DMS53 treated with DMSO at 0.1 percent for 48 hours (cell line): Measurements from ENCODE around the gene SUN1.
"Not testable (repeated sequence)": the region's sequence is repeated elsewhere in the genome, so short reads cannot be mapped to it uniquely, and the experiment has no call there.

ENCODE experiments used
- DNase-seq: peaks from one replicate; lab custom pipeline; 2025; ENCODE audit not compliant: unreplicated experiment; lab: John Stamatoyannopoulos, UW

Gene SUN1, protein sequence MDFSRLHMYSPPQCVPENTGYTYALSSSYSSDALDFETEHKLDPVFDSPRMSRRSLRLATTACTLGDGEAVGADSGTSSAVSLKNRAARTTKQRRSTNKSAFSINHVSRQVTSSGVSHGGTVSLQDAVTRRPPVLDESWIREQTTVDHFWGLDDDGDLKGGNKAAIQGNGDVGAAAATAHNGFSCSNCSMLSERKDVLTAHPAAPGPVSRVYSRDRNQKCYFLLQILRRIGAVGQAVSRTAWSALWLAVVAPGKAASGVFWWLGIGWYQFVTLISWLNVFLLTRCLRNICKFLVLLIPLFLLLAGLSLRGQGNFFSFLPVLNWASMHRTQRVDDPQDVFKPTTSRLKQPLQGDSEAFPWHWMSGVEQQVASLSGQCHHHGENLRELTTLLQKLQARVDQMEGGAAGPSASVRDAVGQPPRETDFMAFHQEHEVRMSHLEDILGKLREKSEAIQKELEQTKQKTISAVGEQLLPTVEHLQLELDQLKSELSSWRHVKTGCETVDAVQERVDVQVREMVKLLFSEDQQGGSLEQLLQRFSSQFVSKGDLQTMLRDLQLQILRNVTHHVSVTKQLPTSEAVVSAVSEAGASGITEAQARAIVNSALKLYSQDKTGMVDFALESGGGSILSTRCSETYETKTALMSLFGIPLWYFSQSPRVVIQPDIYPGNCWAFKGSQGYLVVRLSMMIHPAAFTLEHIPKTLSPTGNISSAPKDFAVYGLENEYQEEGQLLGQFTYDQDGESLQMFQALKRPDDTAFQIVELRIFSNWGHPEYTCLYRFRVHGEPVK

GRCh38 chr7:832167-832967, at the start of gene SUN1:
Gene SUN1, plus strand, starts transcription at chr7:832476. Its CDS starts 49 bp downstream, at chr7:832525.
- DNase-seq, result no peak

DNA sequence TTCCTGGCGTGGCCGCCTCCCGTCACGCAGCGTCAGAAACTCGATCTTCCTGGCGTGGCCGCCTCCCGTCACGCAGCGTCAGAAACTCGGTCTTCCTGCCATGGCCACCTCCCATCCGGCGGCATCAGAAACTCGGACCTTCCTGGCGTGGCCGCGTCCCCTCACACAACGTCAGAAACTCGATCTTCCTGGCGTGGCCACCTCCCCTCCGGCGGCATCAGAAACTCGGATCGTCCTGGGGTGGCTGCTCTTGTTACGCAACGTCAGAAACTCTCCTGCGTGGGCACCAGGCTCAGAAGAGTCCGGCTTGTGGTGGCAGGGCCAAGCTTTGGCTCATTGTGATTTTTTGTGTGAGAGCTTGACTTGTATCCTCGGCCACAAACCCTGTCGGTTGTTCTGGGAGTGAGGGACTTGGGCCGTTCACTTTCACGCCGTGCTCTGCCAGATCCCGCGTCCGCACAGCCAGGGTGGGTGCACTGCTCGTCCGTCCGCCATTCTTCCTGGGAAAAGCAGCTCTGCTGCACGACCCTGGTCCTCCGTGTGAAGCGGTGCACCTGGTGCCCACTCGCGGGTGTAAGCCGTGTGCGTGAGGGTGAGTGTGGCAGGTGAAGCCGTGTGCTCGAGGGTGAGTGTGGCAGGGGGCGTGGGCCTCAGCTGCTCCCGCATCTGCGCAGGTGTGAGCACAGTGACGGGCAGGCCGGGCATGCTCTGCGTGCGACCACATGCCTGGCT, 49.4 kb upstream of the SUN1 start:
- no peak for DNase-seq

GRCh38 chr7:783556-784490, 48.5 kb upstream of the SUN1 start:
- DNase-seq, result no peak

DNA sequence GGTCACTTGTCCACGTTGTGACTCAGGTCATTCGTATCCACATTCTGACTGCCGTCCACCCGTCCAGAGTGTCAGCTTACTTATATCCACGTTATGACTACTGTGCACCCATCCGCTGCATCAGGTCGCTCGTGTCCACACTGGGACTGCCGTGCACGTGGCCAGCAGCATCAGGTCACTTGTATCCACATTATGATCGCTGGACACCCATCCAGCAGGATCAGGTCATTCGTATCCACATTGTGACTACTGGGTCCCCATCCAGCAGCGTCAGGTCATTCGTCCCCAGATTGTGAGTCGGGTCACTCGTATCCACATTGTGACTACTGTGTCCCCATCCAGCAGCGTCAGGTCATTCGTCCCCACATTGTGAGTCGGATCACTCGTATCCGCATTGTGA, 47.3 kb upstream of the SUN1 start:
- DNase-seq, result no peak

- DNase-seq, result no peak
Observed at GRCh38 chr7:785416-785815, 46.9 kb upstream of the SUN1 start.

DNA sequence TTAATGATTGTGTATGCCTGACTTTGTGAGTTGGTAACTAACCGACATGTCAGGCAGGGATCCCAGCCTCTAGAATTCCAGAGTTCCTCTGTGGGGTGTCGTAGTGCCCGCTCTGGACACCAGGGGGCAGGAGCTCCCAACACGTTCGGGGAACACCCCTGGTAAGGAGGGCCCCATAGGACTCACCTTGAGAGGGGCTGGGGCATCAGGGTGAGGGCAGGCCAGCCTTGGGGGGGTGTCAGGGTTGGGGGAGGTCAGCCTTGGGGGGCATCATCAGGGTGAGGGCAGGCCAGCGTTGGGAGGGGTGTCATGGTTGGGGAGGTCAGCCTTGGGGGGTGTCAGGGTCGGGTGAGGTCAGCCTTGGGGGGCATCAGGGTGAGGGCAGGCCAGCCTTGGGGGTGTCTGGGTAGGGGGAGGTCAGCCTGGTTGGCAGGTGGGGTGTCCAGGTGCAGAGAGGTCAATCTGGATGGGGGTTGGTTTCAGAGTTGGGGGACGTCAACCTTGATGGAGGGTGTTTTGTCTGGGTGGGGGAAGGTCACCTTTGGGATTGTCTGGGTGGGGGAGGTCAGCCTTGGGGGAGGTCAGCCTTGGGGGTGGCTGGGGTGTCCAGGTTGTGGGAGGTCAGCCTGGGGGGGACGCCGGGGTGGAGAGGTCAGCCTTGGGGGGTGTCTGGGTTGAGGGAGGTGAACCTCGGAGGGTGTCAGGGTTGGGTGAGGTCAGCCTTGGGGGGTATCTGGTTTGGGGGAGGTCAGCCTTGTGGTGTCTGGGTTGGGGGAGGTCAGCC, 45.6 kb upstream of the SUN1 start:
- DNase-seq, result peak; percentile 32

- DNase-seq, result no peak
Observed at GRCh38 chr7:787332-788240, 44.7 kb upstream of the SUN1 start.

GRCh38 chr7:791519-791918, 40.8 kb upstream of the SUN1 start:
- no peak for DNase-seq

DNA sequence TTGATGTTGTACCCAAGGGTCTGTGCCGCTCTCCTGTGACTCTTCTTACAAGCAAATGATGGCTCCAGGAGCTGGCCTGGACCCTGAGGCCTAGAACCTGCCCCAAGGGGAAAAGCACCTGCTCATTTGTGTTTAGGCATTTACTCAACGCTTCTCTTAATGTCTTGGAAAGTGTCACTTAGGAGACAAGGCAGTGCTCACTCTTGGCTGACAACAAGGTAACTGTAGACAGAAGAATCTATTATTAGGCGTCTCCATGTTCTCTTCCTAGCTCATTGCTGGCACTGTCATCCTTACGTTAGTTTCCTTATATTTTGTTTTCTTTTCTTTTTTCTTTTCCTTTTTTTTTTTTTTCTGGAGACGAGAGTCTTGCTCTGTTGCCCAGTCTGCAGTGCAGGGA, 38.1 kb upstream of the SUN1 start:
- DNase-seq, result no peak

DNA sequence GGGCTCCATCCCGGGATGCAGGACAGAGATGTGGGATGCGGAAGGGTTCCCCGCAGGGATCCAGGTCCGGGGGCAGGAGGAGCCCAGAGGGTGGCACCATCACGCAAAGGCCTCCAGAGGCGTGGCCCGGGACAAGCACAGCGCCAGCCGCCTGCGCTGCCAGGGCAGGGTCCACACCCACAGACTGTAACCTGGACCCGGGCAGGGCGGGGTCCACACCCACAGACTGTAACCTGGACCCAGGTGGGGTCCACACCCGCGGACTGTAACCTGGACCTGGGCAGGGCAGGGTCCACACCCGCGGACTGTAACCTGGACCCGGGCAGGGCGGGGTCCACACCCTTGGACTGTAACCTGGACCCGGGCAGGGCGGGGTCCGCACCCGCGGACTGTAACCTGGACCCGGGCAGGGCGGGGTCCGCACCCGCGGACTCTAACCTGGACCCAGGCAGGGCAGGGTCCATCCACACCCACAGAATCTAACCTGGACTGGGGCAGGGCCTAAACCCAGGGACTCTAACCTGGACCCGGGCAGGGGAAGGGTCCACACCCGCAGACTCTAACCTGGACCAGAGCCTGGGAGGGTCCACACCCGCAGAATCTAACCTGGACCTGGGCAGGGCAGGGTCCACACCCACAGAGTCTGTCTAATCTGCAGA, 37.5 kb upstream of the SUN1 start:
- DNase-seq, result no peak

DNA sequence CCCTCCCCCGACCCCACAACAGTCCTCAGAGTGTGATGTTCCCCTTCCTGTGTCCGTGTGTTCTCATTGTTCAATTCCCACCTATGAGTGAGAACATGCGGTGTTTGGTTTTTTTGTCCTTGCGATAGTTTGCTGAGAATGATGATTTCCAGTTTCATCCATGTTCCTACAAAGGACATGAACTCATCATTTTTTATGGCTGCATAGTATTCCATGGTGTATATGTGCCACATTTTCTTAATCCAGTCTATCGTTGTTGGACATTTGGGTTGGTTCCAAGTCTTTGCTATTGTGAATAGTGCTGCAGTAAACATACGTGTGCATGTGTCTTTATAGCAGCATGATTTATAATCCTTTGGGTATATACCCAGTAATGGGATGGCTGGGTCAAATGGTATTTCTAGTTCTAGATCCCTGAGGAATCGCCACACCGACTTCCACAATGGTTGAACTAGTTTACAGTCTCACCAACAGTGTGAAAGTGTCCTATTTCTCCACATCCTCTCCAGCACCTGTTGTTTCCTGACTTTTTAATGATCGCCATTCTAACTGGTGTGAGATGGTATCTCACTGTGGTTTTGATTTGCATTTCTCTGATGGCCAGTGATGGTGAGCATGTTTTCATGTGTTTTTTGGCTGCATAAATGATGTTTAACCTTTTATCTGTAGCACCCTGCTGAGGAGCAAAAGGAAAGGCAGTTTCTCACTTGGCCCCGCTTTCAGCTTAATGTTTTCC, 35.7 kb upstream of the SUN1 start:
- DNase-seq, result not testable (repeated sequence)

DNA sequence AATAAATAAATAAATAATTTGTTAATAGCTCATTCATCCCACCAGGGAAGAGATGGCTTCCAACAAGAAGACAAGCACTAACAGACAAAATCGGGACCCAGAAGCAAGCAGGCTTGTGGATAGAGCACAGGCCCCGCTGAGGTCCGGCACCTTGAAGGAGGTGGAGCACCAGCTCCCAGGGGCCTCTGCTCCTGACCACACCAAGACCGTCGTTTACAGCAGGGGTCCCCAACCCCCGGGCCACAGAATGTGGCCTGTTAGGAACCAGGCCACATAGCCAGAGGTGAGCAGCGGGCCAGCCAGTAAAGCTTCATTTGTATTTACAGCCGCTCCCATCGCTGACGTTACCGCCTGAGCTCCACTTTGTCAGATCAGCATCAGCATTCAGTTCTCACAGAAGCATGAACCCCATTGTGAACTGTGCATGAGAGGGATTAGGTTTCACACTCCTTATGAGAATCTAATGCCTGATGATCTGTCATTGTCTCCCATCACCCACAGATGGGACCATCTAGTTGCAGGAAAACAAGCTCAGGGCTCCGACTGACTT, 33.3 kb upstream of the SUN1 start:
- DNase-seq, result no peak

GRCh38 chr7:800692-801091, 31.6 kb upstream of the SUN1 start:
- no peak for DNase-seq

- DNase-seq, result not testable (repeated sequence)
Observed at GRCh38 chr7:801351-801750, 30.9 kb upstream of the SUN1 start.

DNA sequence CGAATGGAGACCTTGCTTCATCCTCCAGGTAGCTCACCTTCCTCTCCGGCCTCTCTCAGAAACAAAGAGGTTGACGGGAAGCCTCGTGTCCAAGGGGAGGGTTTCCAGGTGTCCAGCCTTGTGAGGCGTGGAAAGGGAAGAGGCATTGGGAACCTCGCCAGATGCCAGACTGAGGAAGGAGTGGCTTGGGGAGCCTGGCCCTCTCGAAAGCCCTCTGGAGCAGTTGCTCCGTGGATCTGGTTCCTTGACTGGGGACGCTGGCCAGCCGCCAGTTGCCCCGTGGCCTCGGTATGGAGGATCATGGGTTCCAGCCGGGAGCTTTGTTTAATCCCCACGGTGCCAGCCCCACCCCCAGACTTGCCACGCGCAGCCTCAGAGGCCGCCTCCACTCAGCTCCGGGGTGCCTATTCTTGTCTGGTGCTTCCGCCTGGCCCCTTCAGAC, 30.3 kb upstream of the SUN1 start:
- DNase-seq, result peak; percentile 88

GRCh38 chr7:802500-803242, 29.6 kb upstream of the SUN1 start:
- no peak for DNase-seq
